ENCODE measurements around the gene CEMIP2.

CEMIP2 gene

GRCh38 chr9:71769175-71770161 lies 1.2 kb upstream of the CEMIP2 start:
- Histone ChIP-seq H3K9me3 (ENCODE audit: severe bottlenecking) (no peaks in the 10 kb centered on the region), H3K27ac (no peak overlapping the region), H3K27me3 (ENCODE audit: insufficient read depth, low read depth, severe bottlenecking) (no peaks in the 10 kb centered on the region), H3K4me3 (ENCODE audit: low read depth, low read length) (peak overlapping the region; percentile 72), H3K36me3 (no peaks in the 10 kb centered on the region)
- DNase-seq, result peak; percentile 63
- no peak for TF ChIP-seq CTCF (IDR thresholded peaks at IDR 0.05; ENCODE audit: low read depth, low read length)

- no peak overlapping the region for H3K27ac ChIP-seq
- no peak for TF ChIP-seq CTCF (IDR thresholded peaks at IDR 0.05; ENCODE audit: low read depth, low read length)
- H3K36me3 ChIP-seq, result no peaks in the 10 kb centered on the region
- DNase-seq, result peak; percentile 58
- H3K4me3 ChIP-seq (ENCODE audit: low read depth, low read length), result peak overlapping the region; percentile 85
- no peaks in the 10 kb centered on the region for H3K9me3 ChIP-seq (ENCODE audit: severe bottlenecking)
- H3K27me3 ChIP-seq (ENCODE audit: insufficient read depth, low read depth, severe bottlenecking), result no peaks in the 10 kb centered on the region
Measured at GRCh38 chr9:71767776-71768321, 464 bp downstream of the CEMIP2 start.

GRCh38 chr9:71767163-71767775 lies 1.0 kb downstream of the CEMIP2 start:
- Histone ChIP-seq H3K4me3 (ENCODE audit: low read depth, low read length) (peak overlapping the region; percentile 85), H3K27me3 (ENCODE audit: insufficient read depth, low read depth, severe bottlenecking) (no peaks in the 10 kb centered on the region), H3K36me3 (no peaks in the 10 kb centered on the region), H3K9me3 (ENCODE audit: severe bottlenecking) (no peaks in the 10 kb centered on the region), H3K27ac (no peak overlapping the region)
- no peak for DNase-seq
- no peak for TF ChIP-seq CTCF (IDR thresholded peaks at IDR 0.05; ENCODE audit: low read depth, low read length)

- H3K27me3 ChIP-seq (ENCODE audit: insufficient read depth, low read depth, severe bottlenecking), result no peaks in the 10 kb centered on the region
- no peak overlapping the region for H3K27ac ChIP-seq
- no peak overlapping the region for H3K4me3 ChIP-seq (ENCODE audit: low read depth, low read length)
- TF ChIP-seq CTCF (IDR thresholded peaks at IDR 0.05; ENCODE audit: low read depth, low read length), result no peak
- H3K36me3 ChIP-seq, result no peaks in the 10 kb centered on the region
- H3K9me3 ChIP-seq (ENCODE audit: severe bottlenecking), result no peaks in the 10 kb centered on the region
- DNase-seq, result no peak
Measured at GRCh38 chr9:71766663-71767062, 1.6 kb downstream of the CEMIP2 start.

GRCh38 chr9:71765693-71766092 lies 2.6 kb downstream of the CEMIP2 start:
- no peak for TF ChIP-seq CTCF (IDR thresholded peaks at IDR 0.05; ENCODE audit: low read depth, low read length)
- no peaks in the 10 kb centered on the region for H3K9me3 ChIP-seq (ENCODE audit: severe bottlenecking)
- H3K4me3 ChIP-seq (ENCODE audit: low read depth, low read length), result no peak overlapping the region
- H3K27me3 ChIP-seq (ENCODE audit: insufficient read depth, low read depth, severe bottlenecking), result no peaks in the 10 kb centered on the region
- no peak for DNase-seq
- no peak overlapping the region for H3K27ac ChIP-seq
- H3K36me3 ChIP-seq, result no peaks in the 10 kb centered on the region

Data from WERI-Rb-1 (cell line).